Skeletal muscle cell (primary cell): ENCODE data around the gene UNC5C.
A peak's percentile ranks its signal among the peaks of the same experiment; 100 is the strongest.

Experiments used
- DNase-seq: peaks from one replicate; pipeline ENCODE4 v3.0.0-alpha.2; 2010; ENCODE audit warnings: low read depth
- H3K4me3 ChIP-seq: 2 replicates; pipeline ENCODE4 v1.5.1; 2011; ENCODE audit warnings: low read depth, mild to moderate bottlenecking, control low read depth, low read length, moderate library complexity

Gene UNC5C

GRCh38 chr4:95362906-95363558 lies 185.7 kb downstream of the UNC5C start:
- no peak for DNase-seq
- no peak overlapping the region for H3K4me3 ChIP-seq

GRCh38 chr4:95362066-95362465 lies 186.7 kb downstream of the UNC5C start:
- H3K4me3 ChIP-seq = no peak overlapping the region
- no peak for DNase-seq

DNA sequence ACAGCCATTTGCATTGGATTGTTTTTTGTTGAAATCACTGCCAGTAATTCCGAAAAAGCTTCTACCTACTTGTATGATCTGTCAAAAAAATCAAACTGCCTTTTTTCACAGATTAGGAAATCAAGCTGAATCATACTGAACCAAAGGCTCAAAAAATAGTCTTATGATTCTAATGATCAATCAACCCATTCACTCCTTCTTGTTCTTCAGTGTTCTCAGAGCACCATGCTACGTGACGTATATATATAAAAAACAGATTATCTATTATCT lies 187.1 kb downstream of the UNC5C start:
- no peak overlapping the region for H3K4me3 ChIP-seq
- no peak for DNase-seq

DNA sequence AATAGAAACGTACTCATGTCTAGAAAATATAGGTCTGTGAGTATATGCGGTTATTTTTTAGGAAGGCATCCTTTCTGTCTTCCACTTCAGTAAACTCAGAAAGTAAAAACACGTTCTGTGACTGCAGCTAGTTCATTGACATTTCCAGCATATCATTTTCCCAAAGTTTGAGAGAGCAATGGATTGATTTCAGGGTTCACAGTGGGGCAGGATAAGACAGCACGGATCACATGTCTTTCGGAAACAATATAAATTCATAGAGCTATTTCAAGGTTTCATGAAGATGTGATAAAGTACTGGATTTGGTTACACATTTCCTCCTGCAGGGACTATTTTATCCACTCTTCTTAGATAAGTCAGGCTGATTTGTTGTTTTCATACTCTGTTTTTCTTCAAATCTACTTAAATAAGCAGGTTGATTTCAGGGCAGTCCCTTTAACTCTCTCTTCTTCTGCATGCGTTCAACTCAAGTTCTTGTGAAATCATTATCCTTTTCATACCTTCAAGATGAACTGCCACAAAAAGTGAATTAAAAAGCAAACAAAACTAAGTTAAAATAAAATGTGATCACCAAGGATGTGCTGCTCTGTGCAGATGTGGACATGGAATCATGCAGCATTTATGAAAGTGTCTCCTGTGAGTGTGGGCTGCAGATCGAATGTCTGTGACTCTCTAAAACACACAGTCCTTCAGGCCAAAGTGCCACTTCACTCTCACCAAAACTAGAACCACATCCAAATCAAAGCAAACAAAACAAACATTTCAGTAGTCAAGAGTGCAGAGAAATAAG lies 187.7 kb downstream of the UNC5C start:
- no peak overlapping the region for H3K4me3 ChIP-seq
- no peak for DNase-seq

DNA sequence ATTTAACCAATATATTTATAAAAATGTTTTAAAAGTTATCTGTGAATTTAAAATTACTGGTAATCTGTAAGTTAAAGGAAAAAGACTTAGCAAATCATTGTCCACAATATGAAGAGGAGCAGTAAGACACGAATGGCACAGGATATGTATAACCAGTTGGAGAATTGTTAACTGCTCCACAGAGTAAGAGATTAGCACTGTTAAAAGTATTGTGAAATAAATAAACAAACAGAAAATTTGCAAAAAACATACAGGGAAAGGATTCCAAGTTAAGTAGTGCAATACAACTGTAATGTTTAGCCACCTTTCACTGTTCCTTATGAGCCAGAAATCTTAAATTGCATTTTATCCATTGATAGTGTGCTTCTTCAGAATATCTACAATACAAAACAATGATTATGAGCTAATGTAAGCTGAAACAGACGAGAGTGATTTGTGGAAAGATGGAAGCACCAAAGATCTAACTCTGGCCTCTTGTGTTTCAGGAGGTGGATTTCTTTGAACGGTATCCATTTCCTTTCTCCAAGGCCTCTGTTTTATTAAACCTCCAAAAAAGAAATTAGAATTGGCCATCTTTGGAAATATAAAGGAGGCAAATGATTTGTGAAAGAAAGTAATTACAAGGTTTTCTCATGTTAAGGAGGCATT lies 188.4 kb downstream of the UNC5C start:
- DNase-seq = no peak
- no peak overlapping the region for H3K4me3 ChIP-seq

DNA sequence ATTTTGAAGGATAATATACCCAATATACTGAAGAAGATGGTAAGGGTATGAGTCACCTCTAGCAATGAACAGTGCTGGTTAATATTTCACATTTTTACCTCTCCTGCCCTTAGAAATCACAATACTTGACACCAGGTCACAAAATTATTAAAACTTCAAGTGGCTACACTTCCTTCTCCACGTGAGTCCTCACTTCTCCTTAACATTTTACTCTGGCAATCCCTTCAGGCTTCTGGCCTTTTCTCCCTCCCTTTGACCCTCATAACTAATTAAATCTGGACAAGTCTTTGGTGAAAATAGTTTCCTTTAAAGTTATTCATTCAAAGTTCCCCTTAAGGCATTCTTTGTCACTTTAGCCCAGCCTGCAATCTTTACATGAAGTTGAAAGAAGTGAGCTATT lies 190.4 kb downstream of the UNC5C start:
- DNase-seq = no peak
- H3K4me3 ChIP-seq = no peak overlapping the region

GRCh38 chr4:95355021-95355420 lies 193.8 kb downstream of the UNC5C start:
- DNase-seq = no peak
- no peak overlapping the region for H3K4me3 ChIP-seq

DNA sequence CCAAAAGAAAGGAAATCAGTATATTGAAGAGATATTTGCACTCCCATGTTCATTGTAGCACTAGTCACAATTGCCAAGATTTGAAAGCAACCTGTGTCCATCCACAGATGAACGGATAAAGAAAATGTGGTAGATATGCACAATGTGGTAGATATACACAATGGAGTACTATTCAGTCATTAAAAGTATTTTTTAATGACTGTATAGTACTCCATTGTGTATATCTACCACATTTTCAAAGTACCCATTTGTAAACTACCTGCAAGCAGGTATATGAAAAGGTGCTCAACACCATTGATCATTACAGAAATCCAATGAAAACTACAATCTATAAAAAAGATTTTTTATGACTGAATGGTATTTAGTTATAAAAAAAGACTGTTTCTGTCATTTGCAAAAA lies 200.4 kb downstream of the UNC5C start:
- no peak overlapping the region for H3K4me3 ChIP-seq

DNA sequence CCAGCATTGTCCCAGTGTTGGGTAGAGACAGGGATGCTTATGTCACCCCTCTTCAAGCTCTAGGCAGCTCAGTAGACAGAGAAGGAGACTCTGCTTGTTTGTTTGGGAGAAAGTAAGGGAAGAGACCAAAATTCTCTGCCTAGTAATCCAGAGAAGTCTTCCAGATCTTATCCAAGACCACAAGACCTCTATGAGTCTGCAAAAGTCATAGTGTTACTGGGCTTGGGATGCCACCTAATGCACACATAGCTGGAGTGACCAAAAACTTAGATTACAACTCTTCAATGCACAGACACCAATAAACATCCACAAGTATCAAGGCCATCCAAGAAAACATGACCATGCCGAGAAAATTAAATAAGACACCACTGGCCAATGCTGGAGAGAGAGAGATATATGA lies 205.5 kb downstream of the UNC5C start:
- H3K4me3 ChIP-seq = no peak overlapping the region
- no peak for DNase-seq

More for the DNA sequence above, 200.4 kb downstream of the UNC5C start:
- no peak for DNase-seq

DNA sequence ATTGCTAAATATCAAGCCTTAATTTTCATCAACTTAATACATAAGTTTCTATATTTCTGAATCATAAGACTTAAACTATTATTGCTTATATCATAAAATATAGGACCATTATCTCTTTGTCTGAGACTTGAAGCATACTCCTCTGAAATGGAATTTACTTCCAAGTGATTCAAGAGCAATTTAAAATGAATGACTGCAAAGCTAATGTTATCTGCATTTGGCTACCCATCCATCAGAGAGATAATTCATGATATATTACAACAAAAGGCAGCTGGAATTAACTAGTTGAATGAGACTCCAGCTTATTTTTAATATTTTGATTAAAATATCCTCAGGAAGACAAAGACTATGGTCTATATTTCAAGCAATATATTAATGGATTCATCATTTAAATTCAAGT lies 208.6 kb downstream of the UNC5C start:
- DNase-seq = no peak
- no peak overlapping the region for H3K4me3 ChIP-seq

GRCh38 chr4:95325665-95326064 lies 223.1 kb downstream of the UNC5C start:
- H3K4me3 ChIP-seq = no peak overlapping the region
- no peak for DNase-seq

GRCh38 chr4:95319169-95319568 lies 229.6 kb downstream of the UNC5C start:
- no peak overlapping the region for H3K4me3 ChIP-seq
- no peak for DNase-seq

GRCh38 chr4:95318483-95318882 lies 230.3 kb downstream of the UNC5C start:
- no peak overlapping the region for H3K4me3 ChIP-seq
- peak; percentile 0 for DNase-seq

DNA sequence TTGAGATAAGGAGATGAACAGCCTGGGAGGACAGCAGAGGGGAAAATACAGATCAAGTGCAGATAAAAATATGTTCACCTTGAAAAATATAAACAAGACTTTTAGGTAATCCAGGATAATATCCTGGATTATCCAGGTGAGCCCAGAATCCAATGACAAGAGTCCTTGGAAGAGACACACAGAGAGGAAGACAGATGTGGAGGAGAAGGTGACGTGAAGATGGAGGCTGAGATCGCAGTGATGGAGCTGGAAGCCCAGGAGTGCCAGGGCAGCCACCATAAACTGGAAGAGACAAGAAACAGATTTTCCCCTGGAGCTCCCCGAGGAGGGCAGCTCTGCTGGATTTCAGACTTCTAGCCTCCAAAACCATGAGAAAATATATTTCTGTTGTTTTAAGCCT lies 230.7 kb downstream of the UNC5C start:
- no peak overlapping the region for H3K4me3 ChIP-seq
- DNase-seq = no peak

DNA sequence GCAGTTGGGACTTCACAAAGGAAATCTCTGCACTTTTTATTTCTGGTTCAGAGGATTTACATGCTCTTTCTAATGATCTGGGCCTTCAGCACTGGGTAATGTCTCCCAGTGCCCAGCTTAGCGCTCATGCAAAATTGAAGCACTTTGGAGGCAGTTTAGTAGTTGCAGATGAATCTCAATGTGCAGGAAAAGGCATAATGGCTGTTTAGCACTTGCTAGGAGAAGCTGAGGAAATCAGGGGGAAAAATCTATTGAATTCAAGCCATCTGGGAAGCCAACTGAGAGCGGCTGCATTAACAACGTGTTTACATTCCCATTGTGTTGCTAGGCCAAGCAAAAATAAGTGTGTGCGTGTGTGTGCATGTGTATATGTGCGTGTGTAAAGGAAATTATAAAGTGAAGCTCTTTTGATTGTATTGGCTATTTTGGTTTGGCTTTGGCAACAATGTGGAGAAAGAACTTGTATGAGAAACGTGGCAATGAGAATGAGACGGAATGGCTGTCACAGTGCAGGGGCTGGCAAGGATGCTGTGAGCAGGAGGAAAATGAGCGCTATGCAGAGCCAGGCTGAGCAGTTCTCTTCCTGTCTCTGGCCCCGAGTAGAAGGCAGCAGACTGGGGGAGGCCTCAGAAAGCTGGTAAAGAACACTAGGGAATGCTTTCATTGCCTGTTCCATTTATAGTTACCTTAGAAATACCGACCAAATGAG lies 231.5 kb downstream of the UNC5C start:
- no peak for DNase-seq
- H3K4me3 ChIP-seq = no peak overlapping the region

- DNase-seq = no peak
- H3K4me3 ChIP-seq = no peak overlapping the region
Measured at GRCh38 chr4:95314573-95314972, 234.2 kb downstream of the UNC5C start.

GRCh38 chr4:95304898-95305297 lies 243.9 kb downstream of the UNC5C start:
- DNase-seq = peak; percentile 8
- no peak overlapping the region for H3K4me3 ChIP-seq

- H3K4me3 ChIP-seq = no peak overlapping the region
- no peak for DNase-seq
Measured at GRCh38 chr4:95300304-95300703, 248.5 kb downstream of the UNC5C start.

DNA sequence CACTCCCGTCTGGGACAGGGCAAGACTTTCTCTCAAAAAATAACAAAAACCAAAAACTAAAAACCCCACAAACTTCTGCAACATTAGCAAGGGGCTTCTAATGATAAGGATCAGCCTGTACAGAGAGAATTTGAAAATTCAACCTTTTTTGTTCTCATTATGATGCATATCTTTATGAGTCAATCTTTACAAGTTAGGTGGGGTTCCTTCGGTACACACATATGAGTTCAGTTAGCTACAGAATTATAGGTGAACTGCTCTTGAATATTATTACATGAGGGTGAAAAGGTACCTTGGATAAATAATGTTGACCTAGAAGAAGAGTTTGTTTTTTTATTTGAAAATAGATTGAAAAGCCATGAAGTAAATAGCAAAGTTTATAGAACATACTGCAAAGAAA lies 252.7 kb downstream of the UNC5C start:
- DNase-seq = no peak
- no peak overlapping the region for H3K4me3 ChIP-seq

DNA sequence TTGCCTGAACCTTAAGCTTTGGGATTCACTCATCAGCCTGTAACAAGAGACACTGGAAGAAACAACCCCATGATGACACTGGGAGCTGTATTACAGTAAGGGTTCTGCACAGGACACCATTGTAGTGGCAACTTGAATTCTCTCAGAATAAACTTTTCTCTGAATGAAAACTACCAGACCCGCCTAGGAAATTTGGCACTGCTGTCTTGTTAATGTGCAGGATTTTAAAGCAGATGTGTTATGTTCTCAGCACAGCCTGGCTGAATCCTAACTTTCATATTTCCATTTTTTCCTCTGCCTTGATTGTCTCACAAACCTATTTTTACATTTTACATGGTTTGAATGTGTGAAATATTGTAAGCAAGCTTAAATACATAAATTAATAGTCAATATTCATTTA lies 253.6 kb downstream of the UNC5C start:
- no peak for DNase-seq
- H3K4me3 ChIP-seq = no peak overlapping the region
